ENCODE results near the gene PDLIM1.

The PDLIM1 gene

GRCh38 chr10:95327367-95327766, 36.6 kb upstream of the PDLIM1 start:
- H3K4me3 ChIP-seq (replicated peaks; ENCODE audit: insufficient read depth, low read length) = no peak overlapping the region
- no peak overlapping the region for H3K27ac ChIP-seq (replicated peaks)
- no peak for DNase-seq (ENCODE audit: low read depth in 1 of 2, low spot score in 1 of 2)
- TF ChIP-seq REST (IDR thresholded peaks at IDR 0.05; ENCODE audit: insufficient replicate concordance, low read depth) (no peak), GABPA (IDR thresholded peaks at IDR 0.05; ENCODE audit: low read depth) (no peak), CTCF (IDR thresholded peaks at IDR 0.05; ENCODE audit: insufficient read depth, low read length) (no peak), POLR2AphosphoS5 (IDR thresholded peaks at IDR 0.05; ENCODE audit: low read depth) (no peak), SPI1 (IDR thresholded peaks at IDR 0.05; ENCODE audit: borderline replicate concordance, low read depth) (no peak)
- H3K27me3 ChIP-seq (ENCODE audit: insufficient read depth, poor library complexity, severe bottlenecking) = peaks cover 3% of the 10 kb centered on the region

- H3K27ac ChIP-seq (replicated peaks) = no peak overlapping the region
- peaks cover 3% of the 10 kb centered on the region for H3K27me3 ChIP-seq (ENCODE audit: insufficient read depth, poor library complexity, severe bottlenecking)
- TF ChIP-seq GABPA (IDR thresholded peaks at IDR 0.05; ENCODE audit: low read depth) = no peak
- TF ChIP-seq CTCF (IDR thresholded peaks at IDR 0.05; ENCODE audit: insufficient read depth, low read length) = no peak
- no peak for TF ChIP-seq REST (IDR thresholded peaks at IDR 0.05; ENCODE audit: insufficient replicate concordance, low read depth)
- TF ChIP-seq POLR2AphosphoS5 (IDR thresholded peaks at IDR 0.05; ENCODE audit: low read depth) = no peak
- no peak for TF ChIP-seq SPI1 (IDR thresholded peaks at IDR 0.05; ENCODE audit: borderline replicate concordance, low read depth)
- DNase-seq (ENCODE audit: low read depth in 1 of 2, low spot score in 1 of 2) = no peak
- no peak overlapping the region for H3K4me3 ChIP-seq (replicated peaks; ENCODE audit: insufficient read depth, low read length)
Observed at GRCh38 chr10:95326396-95326795, 35.6 kb upstream of the PDLIM1 start.

GRCh38 chr10:95325863-95326262, 35.1 kb upstream of the PDLIM1 start:
- Histone ChIP-seq H3K4me3 (replicated peaks; ENCODE audit: insufficient read depth, low read length) (no peak overlapping the region), H3K27me3 (ENCODE audit: insufficient read depth, poor library complexity, severe bottlenecking) (peaks cover 5% of the 10 kb centered on the region), H3K27ac (replicated peaks) (no peak overlapping the region)
- no peak for DNase-seq (ENCODE audit: low read depth in 1 of 2, low spot score in 1 of 2)
- TF ChIP-seq POLR2AphosphoS5 (IDR thresholded peaks at IDR 0.05; ENCODE audit: low read depth) = no peak
- TF ChIP-seq REST (IDR thresholded peaks at IDR 0.05; ENCODE audit: insufficient replicate concordance, low read depth) = no peak
- no peak for TF ChIP-seq GABPA (IDR thresholded peaks at IDR 0.05; ENCODE audit: low read depth)

Data from HL-60 (cell line).